GM12892 (cell line): Measurements from ENCODE around the gene PTF1A.

Source experiments
- POLR2A ChIP-seq: IDR thresholded peaks from 2 replicates; pipeline ENCODE4 v1.6.1; 2011; ENCODE audit warnings: low read depth, low read length, control low read depth
- POLR2AphosphoS5 ChIP-seq: IDR thresholded peaks from 2 replicates; pipeline ENCODE4 v1.6.1; 2011; ENCODE audit warnings: low read depth, low read length, control low read depth

DNA sequence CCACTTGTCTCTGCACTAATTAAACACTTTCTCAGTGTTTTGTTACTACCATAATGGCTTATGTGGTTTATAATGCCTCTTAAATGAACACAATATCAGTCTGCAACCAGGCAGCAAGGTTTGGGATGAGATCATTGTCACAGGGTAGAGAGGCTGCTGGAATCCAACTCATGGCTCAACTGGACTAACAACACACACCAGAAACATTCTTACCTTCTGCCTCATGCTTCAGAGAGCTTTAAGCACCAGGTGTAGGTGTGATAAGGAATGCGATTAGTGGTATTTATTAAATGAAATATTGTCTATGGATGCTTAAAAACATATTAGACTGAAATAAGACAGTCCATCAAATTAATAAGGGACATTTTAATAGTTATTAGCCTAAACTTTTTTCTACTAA, 25.4 kb downstream of the PTF1A start:
- TF ChIP-seq POLR2AphosphoS5 (no peak), POLR2A (no peak)
